Gastroesophageal sphincter (tissue), 3 donors: ENCODE data around the gene INSYN1.

Experiments
- POLR2A ChIP-seq, 2 donors: fragments of 450-650 bp; IDR thresholded peaks; one replicate each; pipeline ENCODE4 v1.6.1; 2017; ENCODE audit warnings: antibody characterized with exemption in 2 of 2, mild to moderate bottlenecking in 2 of 2, moderate library complexity in 1 of 2
- TF ChIP-seq, protein P1 (sequence below), 4 experiments: fragments of 200-600 bp in 2 of 4; fragments of 450-650 bp in 2 of 4; sonication (generic) in 1 of 4; IDR thresholded peaks; one replicate each; pipeline ENCODE4 v1.5.1; 2017 to 2019; ENCODE audit warnings: antibody characterized with exemption in 4 of 4, mild to moderate bottlenecking in 2 of 4, moderate library complexity in 2 of 4

- TF ChIP-seq, protein P1, sequence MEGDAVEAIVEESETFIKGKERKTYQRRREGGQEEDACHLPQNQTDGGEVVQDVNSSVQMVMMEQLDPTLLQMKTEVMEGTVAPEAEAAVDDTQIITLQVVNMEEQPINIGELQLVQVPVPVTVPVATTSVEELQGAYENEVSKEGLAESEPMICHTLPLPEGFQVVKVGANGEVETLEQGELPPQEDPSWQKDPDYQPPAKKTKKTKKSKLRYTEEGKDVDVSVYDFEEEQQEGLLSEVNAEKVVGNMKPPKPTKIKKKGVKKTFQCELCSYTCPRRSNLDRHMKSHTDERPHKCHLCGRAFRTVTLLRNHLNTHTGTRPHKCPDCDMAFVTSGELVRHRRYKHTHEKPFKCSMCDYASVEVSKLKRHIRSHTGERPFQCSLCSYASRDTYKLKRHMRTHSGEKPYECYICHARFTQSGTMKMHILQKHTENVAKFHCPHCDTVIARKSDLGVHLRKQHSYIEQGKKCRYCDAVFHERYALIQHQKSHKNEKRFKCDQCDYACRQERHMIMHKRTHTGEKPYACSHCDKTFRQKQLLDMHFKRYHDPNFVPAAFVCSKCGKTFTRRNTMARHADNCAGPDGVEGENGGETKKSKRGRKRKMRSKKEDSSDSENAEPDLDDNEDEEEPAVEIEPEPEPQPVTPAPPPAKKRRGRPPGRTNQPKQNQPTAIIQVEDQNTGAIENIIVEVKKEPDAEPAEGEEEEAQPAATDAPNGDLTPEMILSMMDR (IDR thresholded peaks at IDR 0.05), result no peak
- TF ChIP-seq POLR2A (IDR thresholded peaks at IDR 0.05), result no peak
Observed at GRCh38 chr15:73758461-73758860, 5.3 kb upstream of the INSYN1 start.
